Common myeloid progenitor, CD34-positive (primary cell): Measurements from ENCODE around the gene SPTBN1.

Experiments
- CTCF ChIA-PET: fragments of 350-600 bp; sonication (Branson Sonifier 250); formaldehyde crosslinking; loops from one replicate; lab custom pipeline; 2021; ENCODE audit warnings: antibody characterized with exemption; lab: Charles Lee
- POLR2A ChIA-PET: fragments of 350-600 bp; sonication (Branson Sonifier 250); formaldehyde crosslinking; loops from one replicate; lab custom pipeline; 2021; ENCODE audit warnings: antibody characterized with exemption; lab: Charles Lee
- DNase-seq, 3 donors: peaks; one replicate each; pipeline versions ENCODE4 v3.0.0 to v3.0.0-alpha.2; 2013
- H3K27ac ChIP-seq, 2 experiments: 1 replicate in 1 of 2; 2 replicates in 1 of 2; pipeline ENCODE4 v1.7.0; 2013; ENCODE audit warnings: inconsistent platforms in 2 of 2, low read length in 2 of 2, mild to moderate bottlenecking in 2 of 2, low read depth in 1 of 2, moderate library complexity in 1 of 2; ENCODE audit not compliant: severe bottlenecking in 2 of 2, insufficient read depth in 1 of 2, poor library complexity in 1 of 2
- H3K27me3 ChIP-seq, 5 experiments: replicated peaks in 2 of 5; 1 replicate in 3 of 5; 2 replicates in 2 of 5; pipeline versions ENCODE4 v1.6.1 to v1.7.0; 2013; ENCODE audit warnings: low read length in 4 of 5, mild to moderate bottlenecking in 2 of 5, moderate library complexity in 2 of 5, inconsistent platforms in 1 of 5; ENCODE audit not compliant: insufficient read depth in 5 of 5, control insufficient read depth in 4 of 5
- H3K36me3 ChIP-seq, 4 experiments: 1 replicate in 2 of 4; 2 replicates in 2 of 4; pipeline versions ENCODE4 v1.6.1 to v1.7.0; 2013; ENCODE audit warnings: low read length in 3 of 4, control low read depth in 1 of 4, mild to moderate bottlenecking in 1 of 4; ENCODE audit not compliant: control insufficient read depth in 4 of 4, insufficient read depth in 4 of 4
- H3K4me1 ChIP-seq, 4 experiments: 1 replicate in 3 of 4; 2 replicates in 1 of 4; pipeline versions ENCODE4 v1.6.1 to v1.7.1; 2013; ENCODE audit warnings: low read length in 3 of 4, mild to moderate bottlenecking in 3 of 4, control low read depth in 1 of 4, inconsistent platforms in 1 of 4, moderate library complexity in 1 of 4; ENCODE audit not compliant: control insufficient read depth in 4 of 4, insufficient read depth in 4 of 4; ENCODE audit errors: control extremely low read depth in 1 of 4
- H3K4me3 ChIP-seq, 7 experiments: 1 replicate in 4 of 7; 2 replicates in 3 of 7; pipeline versions ENCODE4 v1.5.1 to v1.7.0; 2013; ENCODE audit warnings: mild to moderate bottlenecking in 7 of 7, low read length in 6 of 7, moderate library complexity in 6 of 7, inconsistent platforms in 2 of 7, low read depth in 2 of 7, control low read depth in 1 of 7; ENCODE audit not compliant: insufficient read depth in 4 of 7, control insufficient read depth in 1 of 7; ENCODE audit errors: extremely low read depth in 1 of 7
- H3K9me3 ChIP-seq, 5 experiments: 1 replicate in 4 of 5; 2 replicates in 1 of 5; pipeline versions ENCODE4 v1.6.1 to v1.7.1; 2013; ENCODE audit warnings: low read length in 4 of 5, mild to moderate bottlenecking in 2 of 5, inconsistent platforms in 1 of 5, low read depth in 1 of 5, moderate library complexity in 1 of 5; ENCODE audit not compliant: control insufficient read depth in 4 of 5, insufficient read depth in 2 of 5; ENCODE audit errors: control extremely low read depth in 1 of 5
- WGBS: methylation state at CpG from one replicate; pipeline ENCODE4 v1.1.5; 2013; ENCODE audit not compliant: insufficient coverage; 5-methylcytosine and 5-hydroxymethylcytosine counted together

Gene SPTBN1

GRCh38 chr2:54579061-54579681 is 123.0 kb downstream of the SPTBN1 start:
- 93% methylated on average over 6 of the region's 8 CpGs for WGBS
- H3K36me3 ChIP-seq = peaks cover 0 to 9% (median 3%) of the 10 kb centered on the region in 4 experiments
- ChIA-PET CTCF (interaction anchor here (0.8 to 2.6 kb wide), 4 partner anchors 9 to 22 kb away, joined by 3 to 14 read pairs (median 4); no protein-coding TSS in a partner anchor), POLR2A (interaction anchor here (1.2 kb wide), 1 partner anchor 21 kb away, joined by 4 read pairs; no protein-coding TSS in a partner anchor)
- peak overlapping the region in 6 of 7 experiments; percentile 2 to 62 (median 41) for H3K4me3 ChIP-seq
- peaks cover 53 to 96% (median 92%) of the 10 kb centered on the region in 4 experiments for H3K4me1 ChIP-seq
- no peak for DNase-seq
- no peaks in the 10 kb centered on the region for H3K9me3 ChIP-seq
- H3K27ac ChIP-seq = peak overlapping the region; percentile 67 to 80
- no peaks in the 10 kb centered on the region for H3K27me3 ChIP-seq

DNA sequence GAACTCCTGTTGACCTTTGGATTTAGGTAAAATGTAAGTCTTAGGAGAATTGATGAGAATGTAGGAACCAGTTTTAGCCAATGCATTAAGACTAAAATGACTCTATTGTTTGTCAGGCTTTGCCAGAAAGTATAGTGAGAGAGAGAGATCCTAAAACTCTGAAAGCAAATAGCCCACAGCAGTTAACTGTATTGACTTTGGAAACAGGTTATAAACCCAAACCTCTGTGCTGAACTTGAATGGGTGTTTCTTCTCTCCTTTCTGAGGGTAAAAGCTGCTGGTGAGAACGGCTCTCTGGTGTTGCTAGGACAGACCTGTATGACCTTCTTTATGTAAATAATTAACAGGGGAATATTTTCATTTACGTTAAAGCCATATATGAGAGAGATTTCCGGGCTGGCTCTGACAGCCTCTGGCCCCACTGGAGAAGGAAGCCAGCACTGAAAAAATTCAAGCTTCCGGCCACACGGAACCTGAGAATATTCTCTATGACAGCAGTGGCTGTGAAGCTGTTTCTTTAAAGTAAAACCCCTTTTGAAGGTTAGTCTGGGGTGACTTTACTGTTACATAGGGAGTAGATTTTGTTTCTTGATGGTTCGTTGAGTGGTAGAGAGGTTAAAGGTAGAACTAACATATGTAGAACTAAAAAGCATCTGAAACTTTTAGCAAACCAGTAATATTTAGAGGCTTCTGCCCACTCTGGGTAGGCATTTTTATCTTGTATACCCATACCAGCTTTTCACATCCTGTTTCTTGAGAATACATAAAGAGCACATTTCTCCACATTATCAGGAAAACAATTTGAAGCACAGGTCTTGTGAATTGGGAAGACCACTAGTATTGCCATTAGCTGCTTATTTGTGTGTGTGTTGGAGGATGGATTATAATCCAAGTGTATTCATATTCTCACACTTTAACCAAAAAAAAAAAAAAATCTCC is 123.8 kb downstream of the SPTBN1 start:
- Histone ChIP-seq H3K27me3 (no peaks in the 10 kb centered on the region), H3K4me3 (peak overlapping the region in 6 of 7 experiments; percentile 2 to 62 (median 41)), H3K36me3 (peaks cover 0 to 9% (median 3%) of the 10 kb centered on the region in 4 experiments), H3K4me1 (peaks cover 53 to 96% (median 91%) of the 10 kb centered on the region in 4 experiments), H3K9me3 (no peaks in the 10 kb centered on the region), H3K27ac (peak overlapping the region; percentile 67 to 80)
- POLR2A ChIA-PET = interaction anchor here (0.7 to 1.2 kb wide), 2 partner anchors 21 kb away, joined by 3 to 4 read pairs; no protein-coding TSS in a partner anchor
- CTCF ChIA-PET = interaction anchor here (0.6 to 2.6 kb wide), 7 partner anchors 9 to 59 kb away, joined by 3 to 14 read pairs (median 4); no protein-coding TSS in a partner anchor
- DNase-seq = peak in 2 of 3 donors; percentile 72 to 75
- 4% methylated on average over 3 of the region's 6 CpGs for WGBS

GRCh38 chr2:54581326-54582039 is 125.4 kb downstream of the SPTBN1 start:
- Histone ChIP-seq H3K9me3 (no peaks in the 10 kb centered on the region), H3K4me3 (peak overlapping the region in 5 of 7 experiments; percentile 10 to 54 (median 16)), H3K4me1 (peaks cover 69 to 99% (median 91%) of the 10 kb centered on the region in 4 experiments), H3K36me3 (peaks cover 0 to 4% (median 3%) of the 10 kb centered on the region in 4 experiments), H3K27ac (peak overlapping the region; percentile 6 to 37), H3K27me3 (no peaks in the 10 kb centered on the region)
- CTCF ChIA-PET = interaction anchor here (0.6 to 2.6 kb wide), 10 partner anchors 9 to 60 kb away, joined by 3 to 14 read pairs (median 3); no protein-coding TSS in a partner anchor
- POLR2A ChIA-PET = interaction anchor here (0.6 kb wide), 1 partner anchor 33 kb away, joined by 3 read pairs; no protein-coding TSS in a partner anchor
- DNase-seq = peak; percentile 73 to 94 (median 89)
- 45% methylated on average over 4 of the region's 7 CpGs for WGBS

DNA sequence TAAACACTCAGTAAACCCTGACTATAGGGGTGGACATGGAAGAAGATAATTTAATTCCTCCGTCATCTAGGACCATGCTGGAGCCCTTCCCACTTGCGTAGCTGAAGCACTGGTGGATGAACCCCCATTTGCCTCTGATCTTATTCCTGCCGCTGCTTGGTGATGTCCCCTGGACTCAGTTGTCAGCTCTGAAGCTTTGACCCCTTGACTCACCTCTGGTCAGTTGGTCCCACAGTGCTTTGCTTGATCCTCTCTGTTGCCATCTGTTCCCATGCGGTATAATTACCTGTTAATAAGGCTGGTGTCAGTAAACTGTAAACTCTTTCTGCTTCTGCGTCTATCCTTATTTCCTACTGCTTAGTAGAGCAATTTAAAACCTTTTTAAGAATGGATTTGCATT is 126.9 kb downstream of the SPTBN1 start:
- Histone ChIP-seq H3K4me1 (peaks cover 78 to 99% (median 91%) of the 10 kb centered on the region in 4 experiments), H3K27ac (peak overlapping the region in 1 of 2 experiments; percentile 41), H3K9me3 (no peaks in the 10 kb centered on the region), H3K27me3 (no peaks in the 10 kb centered on the region), H3K36me3 (peaks cover 0 to 2% (median 0%) of the 10 kb centered on the region in 4 experiments), H3K4me3 (no peak overlapping the region)
- ChIA-PET CTCF (no interaction called here), POLR2A (no interaction called here)
- WGBS = 95% methylated on average over 3 of the region's 5 CpGs
- DNase-seq = no peak

GRCh38 chr2:54584598-54584997 is 128.5 kb downstream of the SPTBN1 start:
- no CpG with 5 or more reads among the region's 1 CpG for WGBS
- H3K4me1 ChIP-seq = peaks cover 77 to 98% (median 91%) of the 10 kb centered on the region in 4 experiments
- peak overlapping the region in 1 of 7 experiments; percentile 27 for H3K4me3 ChIP-seq
- ChIA-PET CTCF (interaction anchor here (1.4 to 2.8 kb wide), 3 partner anchors 8 to 13 kb away, joined by 4 to 17 read pairs (median 5); no protein-coding TSS in a partner anchor), POLR2A (no interaction called here)
- DNase-seq = no peak
- H3K9me3 ChIP-seq = no peaks in the 10 kb centered on the region
- H3K27ac ChIP-seq = no peak overlapping the region
- no peaks in the 10 kb centered on the region for H3K27me3 ChIP-seq
- H3K36me3 ChIP-seq = peaks cover 0 to 2% (median 0%) of the 10 kb centered on the region in 4 experiments

- DNase-seq = peak in 2 of 3 donors; percentile 62 to 77
- Histone ChIP-seq H3K4me3 (peak overlapping the region in 1 of 7 experiments; percentile 55), H3K4me1 (peaks cover 78 to 96% (median 89%) of the 10 kb centered on the region in 4 experiments), H3K27ac (peak overlapping the region in 1 of 2 experiments; percentile 37), H3K27me3 (no peaks in the 10 kb centered on the region), H3K9me3 (no peaks in the 10 kb centered on the region), H3K36me3 (peaks cover 0 to 2% (median 0%) of the 10 kb centered on the region in 4 experiments)
- POLR2A ChIA-PET = no interaction called here
- CTCF ChIA-PET = interaction anchor here (1.4 to 2.8 kb wide), 4 partner anchors 8 to 14 kb away, joined by 4 to 17 read pairs (median 4); no protein-coding TSS in a partner anchor
Observed at GRCh38 chr2:54585136-54585733, 129.1 kb downstream of the SPTBN1 start.
